ENCODE measurements around the gene AFG1L. TPM values are rescaled to one million over a fixed set of nuclear protein-coding genes. Genes with fewer than 3 reads are reported as not detected.
"Not testable (repeated sequence)": the region's sequence is repeated elsewhere in the genome, so short reads cannot be mapped to it uniquely, and the experiment has no call there.

AFG1L gene
- total and polyA plus RNA-seq, 8 donors, result 1.2 to 4.7 (median 3.8) TPM

DNA sequence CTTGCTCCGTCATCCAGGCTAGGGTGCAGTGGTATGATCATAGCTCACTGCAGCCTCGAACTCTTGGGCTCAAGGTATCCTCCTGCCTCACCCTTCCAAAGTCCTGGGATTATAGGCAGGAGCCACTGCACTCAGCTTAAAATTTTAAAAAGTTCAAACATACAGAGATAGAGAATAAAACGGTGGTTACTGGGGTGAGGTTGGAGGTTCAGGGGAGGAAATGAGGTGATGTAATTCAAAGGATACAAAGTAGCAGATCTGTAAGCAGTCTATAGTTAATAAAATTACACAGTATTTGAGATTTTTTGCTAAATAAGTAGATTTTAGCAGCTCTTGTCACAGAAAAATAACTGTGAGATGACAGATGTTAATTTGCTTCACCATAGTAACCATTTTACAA lies 7.5 kb upstream of the AFG1L start:
- intact Hi-C loops (cut with DNase I), result no loop called here
- WGBS, 2 donors, result 84% methylated on average over 3 of the region's 3 CpGs
- ATAC-seq, result no peak
- TF ChIP-seq, protein P1, sequence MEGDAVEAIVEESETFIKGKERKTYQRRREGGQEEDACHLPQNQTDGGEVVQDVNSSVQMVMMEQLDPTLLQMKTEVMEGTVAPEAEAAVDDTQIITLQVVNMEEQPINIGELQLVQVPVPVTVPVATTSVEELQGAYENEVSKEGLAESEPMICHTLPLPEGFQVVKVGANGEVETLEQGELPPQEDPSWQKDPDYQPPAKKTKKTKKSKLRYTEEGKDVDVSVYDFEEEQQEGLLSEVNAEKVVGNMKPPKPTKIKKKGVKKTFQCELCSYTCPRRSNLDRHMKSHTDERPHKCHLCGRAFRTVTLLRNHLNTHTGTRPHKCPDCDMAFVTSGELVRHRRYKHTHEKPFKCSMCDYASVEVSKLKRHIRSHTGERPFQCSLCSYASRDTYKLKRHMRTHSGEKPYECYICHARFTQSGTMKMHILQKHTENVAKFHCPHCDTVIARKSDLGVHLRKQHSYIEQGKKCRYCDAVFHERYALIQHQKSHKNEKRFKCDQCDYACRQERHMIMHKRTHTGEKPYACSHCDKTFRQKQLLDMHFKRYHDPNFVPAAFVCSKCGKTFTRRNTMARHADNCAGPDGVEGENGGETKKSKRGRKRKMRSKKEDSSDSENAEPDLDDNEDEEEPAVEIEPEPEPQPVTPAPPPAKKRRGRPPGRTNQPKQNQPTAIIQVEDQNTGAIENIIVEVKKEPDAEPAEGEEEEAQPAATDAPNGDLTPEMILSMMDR (IDR thresholded peaks at IDR 0.05), result no peak
- no peak for FAIRE-seq
- Histone ChIP-seq H3K4me1 (no peaks in the 10 kb centered on the region), H3K27me3 (no peaks in the 10 kb centered on the region), H3K36me3 (no peaks in the 10 kb centered on the region), H3K9me3 (no peaks in the 10 kb centered on the region), H3K4me3 (no peak overlapping the region), H3K27ac (no peak overlapping the region)
- no peak for DNase-seq

- no peaks in the 10 kb centered on the region for H3K27me3 ChIP-seq
- H3K9me3 ChIP-seq, result no peaks in the 10 kb centered on the region
- no peak overlapping the region for H3K27ac ChIP-seq
- FAIRE-seq (no peak), DNase-seq (no peak), ATAC-seq (no peak)
- TF ChIP-seq, protein P1 (IDR thresholded peaks at IDR 0.05), result no peak
- H3K4me3 ChIP-seq, result no peak overlapping the region
- H3K4me1 ChIP-seq, result no peaks in the 10 kb centered on the region
- no peaks in the 10 kb centered on the region for H3K36me3 ChIP-seq
- intact Hi-C loops (cut with DNase I), result no loop called here
Observed at GRCh38 chr6:108288742-108289141, 6.1 kb upstream of the AFG1L start.

DNA sequence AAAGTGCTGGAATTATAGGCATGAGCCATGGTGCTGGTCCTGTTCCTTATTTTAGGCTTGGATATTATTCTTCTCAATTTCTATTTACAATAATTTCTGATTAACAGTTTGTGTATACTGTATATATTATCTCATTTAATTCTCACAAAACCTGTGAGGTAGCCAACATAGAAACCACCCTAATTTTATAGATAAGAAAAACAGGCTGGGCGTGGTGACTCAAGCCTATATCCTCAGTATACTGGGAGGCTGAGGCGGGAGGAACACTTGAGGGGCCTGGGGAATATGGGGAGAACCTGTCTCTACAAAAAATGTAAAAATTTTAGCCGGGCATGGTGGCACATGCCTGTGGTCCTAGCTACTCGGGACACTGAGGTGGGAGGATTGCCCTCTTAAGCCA lies 3.8 kb upstream of the AFG1L start:
- Histone ChIP-seq H3K27ac (no peak overlapping the region), H3K4me3 (no peak overlapping the region), H3K4me1 (no peaks in the 10 kb centered on the region), H3K27me3 (no peaks in the 10 kb centered on the region), H3K36me3 (no peaks in the 10 kb centered on the region), H3K9me3 (no peaks in the 10 kb centered on the region)
- no peak for FAIRE-seq
- no peak for DNase-seq
- TF ChIP-seq, protein P1 (IDR thresholded peaks at IDR 0.05), result no peak
- WGBS, 2 donors, result 89 to 90% methylated on average over 4 of the region's 4 CpGs
- no peak for ATAC-seq
- intact Hi-C loops (cut with DNase I), result no loop called here

DNA sequence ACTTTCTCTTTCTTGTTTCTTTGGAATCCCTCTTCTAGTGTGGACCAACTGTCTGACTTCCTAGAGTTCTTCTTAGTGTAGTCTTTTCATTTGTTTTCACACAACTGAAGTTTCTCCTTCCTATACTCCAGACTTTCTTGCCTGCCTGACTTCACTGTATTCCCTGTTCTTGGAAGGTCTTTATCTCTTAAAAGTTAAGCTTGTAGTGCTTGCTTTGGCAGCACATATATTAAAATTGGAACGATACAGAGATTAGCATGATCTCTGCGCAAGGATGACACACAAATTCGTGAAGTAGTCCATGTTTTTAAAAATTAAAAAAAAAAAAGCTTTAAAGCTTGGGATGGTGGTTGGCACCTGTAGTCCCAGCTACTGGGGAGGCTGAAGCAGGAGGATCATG lies 2.3 kb upstream of the AFG1L start:
- intact Hi-C loops (cut with DNase I); H3K27me3 ChIP-seq; ATAC-seq; H3K36me3 ChIP-seq; H3K27ac ChIP-seq; DNase-seq; H3K4me3 ChIP-seq; FAIRE-seq; H3K9me3 ChIP-seq; H3K4me1 ChIP-seq: not testable (repeated sequence)
- WGBS, 2 donors, result 39% methylated on average over 3 of the region's 3 CpGs

GRCh38 chr6:108293527-108294296 lies 1.1 kb upstream of the AFG1L start:
- no peaks in the 10 kb centered on the region for H3K27me3 ChIP-seq
- DNase-seq, result peak in 2 of 6 donors; percentile 8 to 14
- TF ChIP-seq, protein P1 (IDR thresholded peaks at IDR 0.05), result no peak
- intact Hi-C loops (cut with DNase I), result no loop called here
- no peaks in the 10 kb centered on the region for H3K36me3 ChIP-seq
- WGBS, 2 donors, result 94 to 95% methylated on average over 19 of the region's 19 CpGs
- peak overlapping the region in 2 of 4 donors; percentile 72 to 81 for H3K4me3 ChIP-seq
- ATAC-seq, result no peak
- H3K4me1 ChIP-seq, result no peaks in the 10 kb centered on the region
- H3K27ac ChIP-seq, result peak overlapping the region in 1 of 4 donors; percentile 94
- no peaks in the 10 kb centered on the region for H3K9me3 ChIP-seq
- FAIRE-seq, result no peak

All from pancreas (tissue), 10 donors.